A673 (cell line): ENCODE results near the gene NPC1. TPM values are rescaled to one million over a fixed set of nuclear protein-coding genes. Genes with fewer than 3 reads are reported as not detected.

Experiments
- BruUV-seq: library from RNA; stranded (reverse); fragments of 400-500 nt; replicated peaks from 2 replicates; lab custom pipeline; 2021; lab: Mats Ljungman, UMichigan
- CTCF ChIA-PET: fragments of 300-600 bp; sonication (Branson Sonifier 250); formaldehyde crosslinking; loops from one replicate; lab custom pipeline; 2022; ENCODE audit warnings: antibody characterized with exemption; lab: Charles Lee
- POLR2A ChIA-PET: fragments of 300-600 bp; sonication (Branson Sonifier 250); formaldehyde crosslinking; loops from one replicate; lab custom pipeline; 2022; ENCODE audit warnings: antibody characterized with exemption; ENCODE audit not compliant: low non-redundant PET; lab: Charles Lee
- DNase-seq: peaks from one replicate; pipeline ENCODE4 v3.0.0-alpha.2; 2015; ENCODE audit warnings: low spot score
- H3K27ac ChIP-seq: fragments of 200-600 bp; sonication (generic); 2 replicates; pipeline ENCODE4 v1.5.1; 2016; ENCODE audit warnings: mixed run types, low read depth, mild to moderate bottlenecking, mixed read lengths, antibody characterized with exemption, low read length; ENCODE audit not compliant: poor library complexity, severe bottlenecking
- H3K27me3 ChIP-seq: fragments of 200-600 bp; sonication (generic); replicated peaks from 2 replicates; pipeline ENCODE4 v1.6.1; 2017; ENCODE audit warnings: mixed run types, low read depth, mild to moderate bottlenecking, mixed read lengths, antibody characterized with exemption, low read length; ENCODE audit not compliant: insufficient read depth, poor library complexity
- H3K36me3 ChIP-seq: fragments of 200-600 bp; sonication (generic); 2 replicates; pipeline ENCODE4 v1.6.1; 2016; ENCODE audit warnings: mixed run types, mild to moderate bottlenecking, mixed read lengths, antibody characterized with exemption, low read length; ENCODE audit not compliant: insufficient read depth, poor library complexity, severe bottlenecking
- H3K4me1 ChIP-seq: fragments of 200-600 bp; sonication (generic); 2 replicates; pipeline ENCODE4 v1.6.1; 2017; ENCODE audit warnings: mixed run types, mild to moderate bottlenecking, mixed read lengths, antibody characterized with exemption, low read length; ENCODE audit not compliant: insufficient read depth, poor library complexity, severe bottlenecking
- H3K4me3 ChIP-seq: fragments of 200-600 bp; sonication (generic); 2 replicates; pipeline ENCODE4 v1.5.1; 2016; ENCODE audit warnings: low read depth, mixed run types, mild to moderate bottlenecking, mixed read lengths, low read length; ENCODE audit not compliant: poor library complexity, severe bottlenecking
- H3K9me3 ChIP-seq: fragments of 200-600 bp; sonication (generic); 2 replicates; pipeline ENCODE4 v1.6.1; 2016; ENCODE audit warnings: mixed run types, low read depth, mild to moderate bottlenecking, mixed read lengths, antibody characterized with exemption, low read length; ENCODE audit not compliant: poor library complexity, severe bottlenecking
- CTCF ChIP-seq: fragments of 300-800, 200-600 bp; sonication (generic); conservative IDR thresholded peaks from 2 replicates; pipeline ENCODE4 v1.5.1; 2017; ENCODE audit warnings: low read depth, mild to moderate bottlenecking, antibody characterized with exemption, low read length, moderate library complexity, mixed read lengths
- EZH2 ChIP-seq: fragments of 200-600 bp; sonication (generic); IDR thresholded peaks from 2 replicates; pipeline ENCODE4 v1.6.1; 2017; ENCODE audit warnings: borderline replicate concordance, low read depth, mild to moderate bottlenecking, mixed read lengths, antibody characterized with exemption, low read length; ENCODE audit not compliant: poor library complexity, severe bottlenecking
- intact Hi-C: fragments of 100-400 bp; cut with micrococcal nuclease; formaldehyde crosslinking; loops from one replicate; pipeline ENCODE4 v1.10.0; 2022; ENCODE audit not compliant: unreplicated experiment
- total RNA-seq: library from RNA; stranded (reverse); gene quantifications from 2 replicates; pipeline ENCODE4 v1.2.3, GENCODE V29; 2021

Gene NPC1
- total RNA-seq, 1 experiment from 2014 or later: 53.0 TPM

- peaks cover 56% of the 10 kb centered on the region for H3K36me3 ChIP-seq
- TF ChIP-seq EZH2 (no peak), CTCF (no peak)
- H3K9me3 ChIP-seq: no peaks in the 10 kb centered on the region
- no peak for DNase-seq
- ChIA-PET POLR2A (no interaction called here), CTCF (no interaction called here)
- H3K4me3 ChIP-seq: no peak overlapping the region
- H3K4me1 ChIP-seq: no peaks in the 10 kb centered on the region
- intact Hi-C loops: no loop called here
- no TSS peak for BruUV-seq
- no peak overlapping the region for H3K27ac ChIP-seq
- no peaks in the 10 kb centered on the region for H3K27me3 ChIP-seq
These were observed 37.6 kb downstream of the NPC1 start for GRCh38 chr18:23548719-23549118.

- H3K4me3 ChIP-seq: no peak overlapping the region
- H3K9me3 ChIP-seq: no peaks in the 10 kb centered on the region
- ChIA-PET CTCF (no interaction called here), POLR2A (no interaction called here)
- no TSS peak for BruUV-seq
- H3K27ac ChIP-seq: no peak overlapping the region
- intact Hi-C loops: no loop called here
- H3K4me1 ChIP-seq: no peaks in the 10 kb centered on the region
- DNase-seq: no peak
- H3K27me3 ChIP-seq: no peaks in the 10 kb centered on the region
- H3K36me3 ChIP-seq: peaks cover 57% of the 10 kb centered on the region
- TF ChIP-seq CTCF: no peak
- TF ChIP-seq EZH2: no peak
These were observed 38.0 kb downstream of the NPC1 start for GRCh38 chr18:23548275-23548674.

- H3K4me3 ChIP-seq: no peak overlapping the region
- peaks cover 56% of the 10 kb centered on the region for H3K36me3 ChIP-seq
- ChIA-PET POLR2A (no interaction called here), CTCF (no interaction called here)
- no peaks in the 10 kb centered on the region for H3K9me3 ChIP-seq
- no peak overlapping the region for H3K27ac ChIP-seq
- DNase-seq: no peak
- no TSS peak for BruUV-seq
- intact Hi-C loops: no loop called here
- TF ChIP-seq EZH2 (no peak), CTCF (no peak)
- no peaks in the 10 kb centered on the region for H3K27me3 ChIP-seq
- H3K4me1 ChIP-seq: no peaks in the 10 kb centered on the region
These were observed 38.5 kb downstream of the NPC1 start for GRCh38 chr18:23547846-23548245.
